Keratinocyte (primary cell): ENCODE measurements around the gene IRAK2. TPM values are rescaled to one million over a fixed set of nuclear protein-coding genes. Genes with fewer than 3 reads are reported as not detected.

Source experiments
- DNase-seq: peaks from one replicate; pipeline ENCODE4 v3.0.0-alpha.2; 2011; ENCODE audit warnings: low read depth, missing footprints, low spot score
- FAIRE-seq: peaks from 2 replicates; lab custom pipeline; 2011; peaks lifted over from hg19 to GRCh38; lab: Jason Lieb, UNC
- H2AFZ ChIP-seq: 2 replicates; pipeline ENCODE4 v1.6.0; 2012; ENCODE audit warnings: low read length, control low read depth, inconsistent platforms; ENCODE audit not compliant: control insufficient read depth
- H3K27ac ChIP-seq: 2 replicates; pipeline ENCODE4 v1.5.1; 2011; ENCODE audit warnings: low read length; ENCODE audit not compliant: control insufficient read depth, insufficient read depth
- H3K27me3 ChIP-seq: 3 replicates; pipeline ENCODE4 v1.6.0; 2011; ENCODE audit warnings: low read length; ENCODE audit not compliant: control insufficient read depth, insufficient read depth; ENCODE audit errors: extremely low read depth
- H3K36me3 ChIP-seq, 2 experiments: 2 replicates in 1 of 2; 3 replicates in 1 of 2; pipeline ENCODE4 v1.5.1; 2011; ENCODE audit warnings: low read length in 2 of 2, mild to moderate bottlenecking in 1 of 2; ENCODE audit not compliant: control insufficient read depth in 2 of 2, insufficient read depth in 2 of 2; ENCODE audit errors: extremely low read depth in 1 of 2
- H3K4me1 ChIP-seq: 3 replicates; pipeline ENCODE4 v1.5.1; 2011; ENCODE audit warnings: low read length; ENCODE audit not compliant: control insufficient read depth, insufficient read depth; ENCODE audit errors: extremely low read depth
- H3K4me2 ChIP-seq: 3 replicates; pipeline ENCODE4 v1.6.0; 2011; ENCODE audit warnings: low read depth, low read length; ENCODE audit not compliant: control insufficient read depth, insufficient read depth; ENCODE audit errors: extremely low read depth
- H3K4me3 ChIP-seq, 3 experiments: fragments of 200-600 bp in 1 of 3; sonication (generic) in 1 of 3; 2 replicates in 2 of 3; 3 replicates in 1 of 3; pipeline ENCODE4 v1.5.1; 2011 to 2016; ENCODE audit warnings: low read length in 3 of 3, mild to moderate bottlenecking in 3 of 3, control low read depth in 2 of 3, inconsistent platforms in 1 of 3, low read depth in 1 of 3, mixed read lengths in 1 of 3, mixed run types in 1 of 3, moderate library complexity in 1 of 3; ENCODE audit not compliant: control insufficient read depth in 2 of 3, insufficient read depth in 2 of 3; ENCODE audit errors: extremely low read depth in 1 of 3
- H3K79me2 ChIP-seq: 2 replicates; pipeline ENCODE4 v1.6.0; 2012; ENCODE audit warnings: low read length; ENCODE audit not compliant: control insufficient read depth, insufficient read depth
- H3K9ac ChIP-seq: 3 replicates; pipeline ENCODE4 v1.6.0; 2011; ENCODE audit warnings: low read length; ENCODE audit not compliant: control insufficient read depth, insufficient read depth; ENCODE audit errors: extremely low read depth
- H3K9me1 ChIP-seq: 3 replicates; pipeline ENCODE4 v1.6.0; 2011; ENCODE audit warnings: low read length; ENCODE audit not compliant: control insufficient read depth, insufficient read depth; ENCODE audit errors: extremely low read depth
- H3K9me3 ChIP-seq: 2 replicates; pipeline ENCODE4 v1.5.1; 2012; ENCODE audit warnings: low read depth, low read length; ENCODE audit not compliant: control insufficient read depth
- H4K20me1 ChIP-seq: 3 replicates; pipeline ENCODE4 v1.6.0; 2011; ENCODE audit warnings: low read length; ENCODE audit not compliant: control insufficient read depth, insufficient read depth; ENCODE audit errors: extremely low read depth
- CTCF ChIP-seq, 3 experiments: IDR thresholded peaks in 1 of 3; conservative IDR thresholded peaks in 1 of 3; optimal IDR thresholded peaks in 1 of 3; 2 replicates in 2 of 3; 3 replicates in 1 of 3; pipeline versions ENCODE3 to v1.5.1; 2011; ENCODE audit warnings: low read length in 3 of 3, mild to moderate bottlenecking in 3 of 3, moderate library complexity in 2 of 3, control low read depth in 1 of 3, inconsistent platforms in 1 of 3; ENCODE audit not compliant: insufficient read depth in 2 of 3; ENCODE audit errors: extremely low read depth in 1 of 3
- EZH2 ChIP-seq: IDR thresholded peaks from one replicate; pipeline ENCODE4 v1.6.1; 2012; ENCODE audit warnings: inconsistent platforms, mild to moderate bottlenecking, low read length, moderate library complexity
- dilution Hi-C: fragments of 300-500 bp; cut with MboI; formaldehyde crosslinking; loops from one replicate; pipeline ENCODE4 v1.7.0; 2020; ENCODE audit warnings: low sequenced_read_pairs; ENCODE audit not compliant: extremely low pct_ligation_motif_present
- polyA plus RNA-seq, 5 experiments: library from polyadenylated mRNA; depleted of rRNA in 3 of 5; stranded (reverse) in 3 of 5; stranded (forward) in 1 of 5; unstranded in 1 of 5; fragments of >200 nt; gene quantifications; 1 replicate in 1 of 5; 2 replicates in 3 of 5; 3 replicates in 1 of 5; pipeline versions ENCODE4 v1.2.1 to v1.2.3, GENCODE V29; 2011 to 2012; ENCODE audit warnings: missing spikeins in 2 of 5, low read depth in 1 of 5, low replicate concordance in 1 of 5

The IRAK2 gene
- polyA plus RNA-seq, 1 donor (not counting 4 experiments of a cell fraction or from before 2014, with no cell fraction given), result 3.5 TPM

GRCh38 chr3:10232137-10232536, 67.4 kb downstream of the IRAK2 start:
- Histone ChIP-seq H3K9me1 (no peaks in the 10 kb centered on the region), H3K4me1 (no peaks in the 10 kb centered on the region), H3K27ac (no peak overlapping the region), H3K9me3 (no peaks in the 10 kb centered on the region), H3K36me3 (peaks cover 0 to 4% of the 10 kb centered on the region in 2 experiments), H2AFZ (no peak overlapping the region), H3K79me2 (no peaks in the 10 kb centered on the region), H3K27me3 (no peaks in the 10 kb centered on the region), H3K4me2 (no peak overlapping the region), H3K9ac (no peak overlapping the region), H3K4me3 (no peak overlapping the region), H4K20me1 (no peaks in the 10 kb centered on the region)
- FAIRE-seq (no peak), DNase-seq (no peak)
- TF ChIP-seq CTCF (optimal IDR thresholded peaks at IDR 0.05 in 1 of 3, IDR thresholded peaks at IDR 0.05 in 1 of 3, conservative IDR thresholded peaks at IDR 0.05 in 1 of 3; ENCODE audit: extremely low read depth in 1 of 3, insufficient read depth in 2 of 3, low read length in 3 of 3) (no peak), EZH2 (no peak)
- dilution Hi-C loops, result no loop called here

GRCh38 chr3:10233988-10234387, 69.3 kb downstream of the IRAK2 start:
- Histone ChIP-seq H3K36me3 (peaks cover 0 to 4% of the 10 kb centered on the region in 2 experiments), H2AFZ (no peak overlapping the region), H3K27me3 (no peaks in the 10 kb centered on the region), H3K4me3 (no peak overlapping the region), H3K79me2 (no peaks in the 10 kb centered on the region), H3K9me3 (no peaks in the 10 kb centered on the region), H3K9ac (no peak overlapping the region), H3K9me1 (no peaks in the 10 kb centered on the region), H4K20me1 (no peaks in the 10 kb centered on the region), H3K4me1 (no peaks in the 10 kb centered on the region), H3K4me2 (no peak overlapping the region), H3K27ac (no peak overlapping the region)
- DNase-seq (no peak), FAIRE-seq (no peak)
- TF ChIP-seq CTCF (optimal IDR thresholded peaks at IDR 0.05 in 1 of 3, IDR thresholded peaks at IDR 0.05 in 1 of 3, conservative IDR thresholded peaks at IDR 0.05 in 1 of 3; ENCODE audit: extremely low read depth in 1 of 3, insufficient read depth in 2 of 3, low read length in 3 of 3) (no peak), EZH2 (no peak)
- dilution Hi-C loops, result no loop called here
